Measurements from ENCODE around the gene HPGD. TPM values are rescaled to one million over a fixed set of nuclear protein-coding genes. Genes with fewer than 3 reads are reported as not detected.

The HPGD gene
- polyA plus RNA-seq, 3 donors from 2014 or later: 2.3 to 7.9 (median 5.6) TPM

- Mint-ChIP-seq H3K4me1 (no peaks in the 10 kb centered on the region), H3K4me3 (no peak overlapping the region), H3K9me3 (peaks cover 0 to 6% (median 0%) of the 10 kb centered on the region in 6 donors), H3K27ac (no peak overlapping the region), H3K36me3 (no peaks in the 10 kb centered on the region), H3K27me3 (ENCODE audit: low read depth in 3 of 3) (no peaks in the 10 kb centered on the region)
- no peak for DNase-seq
These were observed 72.1 kb downstream of the HPGD start for GRCh38 chr4:174449944-174450785.

GRCh38 chr4:174449152-174449551 lies 73.1 kb downstream of the HPGD start:
- Mint-ChIP-seq H3K27ac (no peak overlapping the region), H3K9me3 (peaks cover 0 to 6% (median 0%) of the 10 kb centered on the region in 6 donors), H3K4me3 (no peak overlapping the region), H3K27me3 (ENCODE audit: low read depth in 3 of 3) (no peaks in the 10 kb centered on the region), H3K4me1 (no peaks in the 10 kb centered on the region), H3K36me3 (no peaks in the 10 kb centered on the region)
- DNase-seq: no peak

- H3K27ac Mint-ChIP-seq: no peak overlapping the region
- no peak for DNase-seq
These were observed 77.9 kb downstream of the HPGD start for GRCh38 chr4:174444390-174444789.

More at GRCh38 chr4:174444390-174444789, 77.9 kb downstream of the HPGD start:
- no peaks in the 10 kb centered on the region for H3K36me3 Mint-ChIP-seq
- H3K9me3 Mint-ChIP-seq: peaks cover 0 to 6% (median 3%) of the 10 kb centered on the region in 6 donors
- H3K27me3 Mint-ChIP-seq (ENCODE audit: low read depth in 3 of 3): peaks cover 0 to 3% (median 1%) of the 10 kb centered on the region in 3 donors
- no peaks in the 10 kb centered on the region for H3K4me1 Mint-ChIP-seq
- no peak overlapping the region for H3K4me3 Mint-ChIP-seq

Other genes starting within 250 kb of the HPGD start
- 10 to 100 TPM in 2 of 3 donors, 1 to 10 TPM in 1; 8.3 to 28.1 (median 10.3) TPM for gene FBXO8, start 238.8 kb downstream of the HPGD start, polyA plus RNA-seq
- gene CEP44, start 238.6 kb downstream of the HPGD start, polyA plus RNA-seq: 1 to 10 TPM; 3.8 to 6.2 (median 4.8) TPM

All from immature natural killer cell (primary cell).